ENCODE results near the gene ITSN2. TPM values are rescaled to one million over a fixed set of nuclear protein-coding genes. Genes with fewer than 3 reads are reported as not detected.

Gene ITSN2
- total and polyA plus RNA-seq, 10 donors, result 41.1 to 150 (median 107) TPM

- H3K9me3 ChIP-seq, result no peaks in the 10 kb centered on the region
- no peaks in the 10 kb centered on the region for H3K27me3 ChIP-seq (replicated peaks in 1 of 7)
- DNase-seq, result no peak
- 75 to 80% (median 79%) methylated on average over 6 of the region's 6 CpGs for WGBS, 5 donors
- H3K27ac ChIP-seq, result no peak overlapping the region
- no peaks in the 10 kb centered on the region for H3K4me1 ChIP-seq
- intact Hi-C loops (cut with DNase I; ENCODE audit: low total_unique reads), result no loop called here
- TF ChIP-seq POLR2AphosphoS5 (IDR thresholded peaks at IDR 0.05) (no peak), CTCF (IDR thresholded peaks at IDR 0.05 in 8 of 11, conservative IDR thresholded peaks at IDR 0.05 in 3 of 11) (no peak), POLR2A (IDR thresholded peaks at IDR 0.05) (no peak)
- H3K36me3 ChIP-seq, result peaks cover 0 to 98% (median 40%) of the 10 kb centered on the region in 6 donors
- no peak overlapping the region for H3K4me3 ChIP-seq
Observed at GRCh38 chr2:24222946-24223345, 137.4 kb downstream of the ITSN2 start.

GRCh38 chr2:24221343-24222050 is 138.8 kb downstream of the ITSN2 start:
- H3K36me3 ChIP-seq, result peaks cover 0 to 99% (median 51%) of the 10 kb centered on the region in 6 donors
- TF ChIP-seq POLR2A (IDR thresholded peaks at IDR 0.05) (no peak), POLR2AphosphoS5 (IDR thresholded peaks at IDR 0.05) (no peak), CTCF (IDR thresholded peaks at IDR 0.05 in 8 of 11, conservative IDR thresholded peaks at IDR 0.05 in 3 of 11) (no peak)

GRCh38 chr2:24220554-24221291 is 139.6 kb downstream of the ITSN2 start:
- Histone ChIP-seq H3K9me3 (no peaks in the 10 kb centered on the region), H3K4me3 (no peak overlapping the region), H3K27me3 (replicated peaks in 1 of 7) (no peaks in the 10 kb centered on the region), H3K36me3 (peaks cover 0 to 99% (median 55%) of the 10 kb centered on the region in 6 donors), H3K4me1 (no peaks in the 10 kb centered on the region), H3K27ac (no peak overlapping the region)
- DNase-seq, result no peak
- TF ChIP-seq CTCF (IDR thresholded peaks at IDR 0.05 in 8 of 11, conservative IDR thresholded peaks at IDR 0.05 in 3 of 11) (no peak), POLR2A (IDR thresholded peaks at IDR 0.05) (no peak), POLR2AphosphoS5 (IDR thresholded peaks at IDR 0.05) (no peak)
- 86 to 94% (median 92%) methylated on average over 20 of the region's 20 CpGs for WGBS, 5 donors
- intact Hi-C loops (cut with DNase I; ENCODE audit: low total_unique reads), result no loop called here

More at GRCh38 chr2:24221343-24222050, 138.8 kb downstream of the ITSN2 start:
- Histone ChIP-seq H3K4me1 (no peaks in the 10 kb centered on the region), H3K27ac (no peak overlapping the region), H3K27me3 (replicated peaks in 1 of 7) (no peaks in the 10 kb centered on the region), H3K4me3 (no peak overlapping the region), H3K9me3 (no peaks in the 10 kb centered on the region)
- no peak for DNase-seq
- intact Hi-C loops (cut with DNase I; ENCODE audit: low total_unique reads), result no loop called here
- 88 to 96% (median 90%) methylated on average over 6 of the region's 6 CpGs for WGBS, 5 donors

- Histone ChIP-seq H3K27me3 (replicated peaks in 1 of 7) (no peaks in the 10 kb centered on the region), H3K9me3 (no peaks in the 10 kb centered on the region), H3K27ac (peak overlapping the region in 3 of 8 donors; percentile 4 to 39 (median 18)), H3K4me1 (no peaks in the 10 kb centered on the region), H3K4me3 (no peak overlapping the region), H3K36me3 (peaks cover 0 to 100% (median 85%) of the 10 kb centered on the region in 6 donors)
- WGBS, 5 donors, result 69 to 84% (median 82%) methylated on average over 3 of the region's 3 CpGs
- no peak for DNase-seq
- TF ChIP-seq POLR2A (IDR thresholded peaks at IDR 0.05), result no peak
- no peak for TF ChIP-seq POLR2AphosphoS5 (IDR thresholded peaks at IDR 0.05)
- no peak for TF ChIP-seq CTCF (IDR thresholded peaks at IDR 0.05 in 8 of 11, conservative IDR thresholded peaks at IDR 0.05 in 3 of 11)
- intact Hi-C loops (cut with DNase I; ENCODE audit: low total_unique reads), result no loop called here
Observed at GRCh38 chr2:24214880-24215279, 145.5 kb downstream of the ITSN2 start.
